NT2/D1 (cell line): ENCODE data around the gene DR1.

Source experiments
- DNase-seq: peaks from one replicate; pipeline ENCODE4 v3.0.0-alpha.2; 2011; ENCODE audit warnings: low read depth, low spot score
- H3K27me3 ChIP-seq: 2 replicates; pipeline ENCODE4 v1.6.0; 2011; ENCODE audit warnings: mild to moderate bottlenecking; ENCODE audit not compliant: insufficient read length, insufficient read depth
- H3K36me3 ChIP-seq: 2 replicates; pipeline ENCODE4 v1.6.1; 2011; ENCODE audit warnings: mild to moderate bottlenecking, low read length, mixed read lengths; ENCODE audit not compliant: insufficient read depth, insufficient read length
- H3K4me1 ChIP-seq: 2 replicates; pipeline ENCODE4 v1.5.1; 2011; ENCODE audit not compliant: insufficient read depth, insufficient read length
- H3K4me3 ChIP-seq: 2 replicates; pipeline ENCODE4 v1.5.1; 2011; ENCODE audit warnings: low read depth; ENCODE audit not compliant: insufficient read length
- H3K9ac ChIP-seq: 2 replicates; pipeline ENCODE4 v1.6.0; 2011; ENCODE audit warnings: low read depth; ENCODE audit not compliant: insufficient read length
- H3K9me3 ChIP-seq: 2 replicates; pipeline ENCODE4 v1.5.1; 2011; ENCODE audit warnings: mild to moderate bottlenecking, low read length; ENCODE audit not compliant: insufficient read depth
- SUZ12 ChIP-seq: IDR thresholded peaks from 2 replicates; pipeline ENCODE4 v1.6.1; 2011; ENCODE audit not compliant: insufficient read length, insufficient read depth; ENCODE audit errors: extremely low read depth
- YY1 ChIP-seq: IDR thresholded peaks from 2 replicates; pipeline ENCODE4 v1.6.1; 2011; ENCODE audit not compliant: insufficient read length, insufficient read depth
- ZNF274 ChIP-seq: IDR thresholded peaks from 2 replicates; pipeline ENCODE4 v1.6.1; 2011; ENCODE audit warnings: mild to moderate bottlenecking, low read depth, low read length

Gene DR1

GRCh38 chr1:93340090-93340489, 5.6 kb upstream of the DR1 start:
- Histone ChIP-seq H3K9me3 (no peaks in the 10 kb centered on the region), H3K4me3 (no peak overlapping the region), H3K9ac (no peak overlapping the region), H3K36me3 (peaks cover 15% of the 10 kb centered on the region), H3K4me1 (no peaks in the 10 kb centered on the region), H3K27me3 (no peaks in the 10 kb centered on the region)
- TF ChIP-seq SUZ12 (no peak), ZNF274 (no peak), YY1 (no peak)
- DNase-seq = no peak

DNA sequence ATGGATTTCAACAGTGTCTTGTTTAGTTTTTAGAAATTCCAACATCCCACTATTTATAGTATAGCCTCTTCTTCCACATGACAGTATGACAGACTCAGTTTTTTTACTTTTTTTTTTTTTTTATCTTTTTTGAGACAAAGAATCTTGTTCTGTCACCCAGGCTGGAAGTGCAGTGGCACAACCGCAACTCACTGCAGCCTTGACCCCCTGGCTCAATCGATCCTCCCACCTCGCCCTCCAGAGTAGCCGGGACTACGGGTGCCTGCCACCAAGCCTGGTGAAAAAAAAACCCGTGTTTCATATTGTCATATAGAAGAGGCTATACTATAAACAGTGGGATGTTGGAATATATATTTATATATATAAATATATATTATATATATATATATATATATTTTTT, 1.2 kb upstream of the DR1 start:
- Histone ChIP-seq H3K4me1 (no peaks in the 10 kb centered on the region), H3K27me3 (no peaks in the 10 kb centered on the region), H3K9me3 (no peaks in the 10 kb centered on the region), H3K9ac (peak overlapping the region; percentile 7), H3K4me3 (no peak overlapping the region), H3K36me3 (peaks cover 11% of the 10 kb centered on the region)
- no peak for DNase-seq
- TF ChIP-seq YY1 (no peak), SUZ12 (no peak), ZNF274 (no peak)

DNA sequence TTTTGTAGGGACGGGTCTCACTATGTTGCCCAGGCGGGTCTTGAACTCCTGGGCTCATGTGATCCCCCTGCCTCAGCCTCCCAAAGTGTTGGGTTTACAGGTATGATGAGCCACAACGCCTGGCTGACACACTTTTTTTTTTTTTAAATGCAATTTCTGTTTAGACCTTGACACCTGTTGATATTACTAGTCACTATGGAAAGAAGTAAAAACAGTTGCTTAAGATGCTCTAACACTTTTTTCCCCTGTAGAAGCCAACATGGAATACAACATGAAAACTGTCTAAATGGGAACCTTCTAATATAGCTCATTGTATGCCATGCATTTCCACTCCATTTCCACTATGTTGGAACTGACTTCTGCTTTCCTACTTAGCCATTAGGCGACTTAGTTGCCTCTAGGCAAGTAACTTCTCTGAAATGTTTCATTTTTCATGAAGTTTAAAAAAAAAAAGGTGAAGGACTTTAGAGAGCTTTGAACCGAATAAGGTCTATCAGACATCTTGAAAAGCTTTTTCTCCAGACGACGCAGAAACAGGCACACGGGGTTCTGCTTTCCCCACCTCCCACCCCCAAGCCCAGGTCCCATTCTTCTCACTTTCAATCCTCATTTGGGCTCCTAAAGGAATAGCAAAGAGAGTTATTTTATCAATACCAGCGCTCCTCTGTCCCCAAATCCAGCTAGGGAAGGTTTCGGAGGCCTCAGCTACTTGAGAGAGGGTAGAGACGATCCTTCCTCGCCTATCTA, 648 bp upstream of the DR1 start:
- Histone ChIP-seq H3K27me3 (no peaks in the 10 kb centered on the region), H3K4me1 (no peaks in the 10 kb centered on the region), H3K36me3 (peaks cover 15% of the 10 kb centered on the region), H3K9ac (peak overlapping the region; percentile 89), H3K9me3 (no peaks in the 10 kb centered on the region), H3K4me3 (peak overlapping the region; percentile 67)
- no peak for DNase-seq
- no peak for TF ChIP-seq ZNF274
- no peak for TF ChIP-seq SUZ12
- no peak for TF ChIP-seq YY1

- H3K4me3 ChIP-seq = peak overlapping the region; percentile 67
- H3K27me3 ChIP-seq = no peaks in the 10 kb centered on the region
- H3K4me1 ChIP-seq = no peaks in the 10 kb centered on the region
- H3K36me3 ChIP-seq = peaks cover 23% of the 10 kb centered on the region
- H3K9ac ChIP-seq = peak overlapping the region; percentile 89
- DNase-seq = peak; percentile 1
- no peak for TF ChIP-seq ZNF274
- no peak for TF ChIP-seq SUZ12
- TF ChIP-seq YY1 = no peak
- H3K9me3 ChIP-seq = no peaks in the 10 kb centered on the region
Observed at GRCh38 chr1:93346421-93346993, 800 bp downstream of the DR1 start.

GRCh38 chr1:93347334-93347899, 1.7 kb downstream of the DR1 start:
- Histone ChIP-seq H3K9me3 (no peaks in the 10 kb centered on the region), H3K27me3 (no peaks in the 10 kb centered on the region), H3K4me3 (peak overlapping the region; percentile 67), H3K36me3 (peaks cover 27% of the 10 kb centered on the region), H3K9ac (peak overlapping the region; percentile 89), H3K4me1 (no peaks in the 10 kb centered on the region)
- no peak for DNase-seq
- TF ChIP-seq SUZ12 (no peak), ZNF274 (no peak), YY1 (no peak)

DNA sequence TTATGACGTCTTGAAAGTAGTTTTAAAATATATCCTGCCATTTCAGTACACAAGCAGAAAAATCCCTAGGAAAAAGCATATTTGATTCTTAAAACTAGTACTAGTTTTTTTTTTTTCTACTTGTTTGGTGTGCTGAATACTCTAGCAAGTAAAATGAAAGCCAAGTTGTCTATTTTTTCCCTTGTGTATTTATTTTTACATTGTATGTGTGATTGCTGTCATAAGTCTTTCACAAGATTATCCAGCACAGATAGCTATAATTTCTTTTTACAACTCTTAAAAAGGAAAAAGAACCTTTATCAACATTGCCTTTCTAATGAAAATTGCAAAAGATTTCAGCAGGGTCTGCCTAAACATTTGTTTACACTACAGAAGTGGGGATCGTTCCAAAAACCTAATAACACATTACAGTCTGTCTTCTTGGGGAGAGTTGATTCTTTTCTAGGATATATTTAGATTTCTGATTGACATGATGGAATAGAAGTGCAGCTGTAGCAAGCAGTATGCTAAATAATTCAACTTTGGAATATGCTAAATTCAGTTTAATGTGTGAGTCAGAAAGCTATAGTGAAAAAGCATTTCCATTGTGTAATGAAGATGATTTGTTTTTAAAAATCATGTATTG, 2.5 kb downstream of the DR1 start:
- H3K9ac ChIP-seq = peak overlapping the region; percentile 89
- H3K4me3 ChIP-seq = peak overlapping the region; percentile 67
- H3K4me1 ChIP-seq = no peaks in the 10 kb centered on the region
- H3K36me3 ChIP-seq = peaks cover 35% of the 10 kb centered on the region
- TF ChIP-seq SUZ12 (no peak), YY1 (no peak), ZNF274 (no peak)
- no peaks in the 10 kb centered on the region for H3K27me3 ChIP-seq
- DNase-seq = no peak
- no peaks in the 10 kb centered on the region for H3K9me3 ChIP-seq
